ENCODE data around the gene RBP5.

GRCh38 chr12:7109572-7109920, 19.1 kb downstream of the RBP5 start:
- TF ChIP-seq, protein P1, sequence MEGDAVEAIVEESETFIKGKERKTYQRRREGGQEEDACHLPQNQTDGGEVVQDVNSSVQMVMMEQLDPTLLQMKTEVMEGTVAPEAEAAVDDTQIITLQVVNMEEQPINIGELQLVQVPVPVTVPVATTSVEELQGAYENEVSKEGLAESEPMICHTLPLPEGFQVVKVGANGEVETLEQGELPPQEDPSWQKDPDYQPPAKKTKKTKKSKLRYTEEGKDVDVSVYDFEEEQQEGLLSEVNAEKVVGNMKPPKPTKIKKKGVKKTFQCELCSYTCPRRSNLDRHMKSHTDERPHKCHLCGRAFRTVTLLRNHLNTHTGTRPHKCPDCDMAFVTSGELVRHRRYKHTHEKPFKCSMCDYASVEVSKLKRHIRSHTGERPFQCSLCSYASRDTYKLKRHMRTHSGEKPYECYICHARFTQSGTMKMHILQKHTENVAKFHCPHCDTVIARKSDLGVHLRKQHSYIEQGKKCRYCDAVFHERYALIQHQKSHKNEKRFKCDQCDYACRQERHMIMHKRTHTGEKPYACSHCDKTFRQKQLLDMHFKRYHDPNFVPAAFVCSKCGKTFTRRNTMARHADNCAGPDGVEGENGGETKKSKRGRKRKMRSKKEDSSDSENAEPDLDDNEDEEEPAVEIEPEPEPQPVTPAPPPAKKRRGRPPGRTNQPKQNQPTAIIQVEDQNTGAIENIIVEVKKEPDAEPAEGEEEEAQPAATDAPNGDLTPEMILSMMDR (IDR thresholded peaks at IDR 0.05; ENCODE audit: low read depth, low read length, missing input control) = no peak
- no peak for TF ChIP-seq REST (IDR thresholded peaks at IDR 0.05)
- no peak for TF ChIP-seq NR2F2 (IDR thresholded peaks at IDR 0.05)
- TF ChIP-seq HNF4G (IDR thresholded peaks at IDR 0.05) = no peak
- TF ChIP-seq SP1 (IDR thresholded peaks at IDR 0.05) = no peak
- no peak for TF ChIP-seq YY1 (IDR thresholded peaks at IDR 0.05)
- TF ChIP-seq HNF4A (conservative IDR thresholded peaks at IDR 0.05) = no peak
- no peak for TF ChIP-seq TAF1 (conservative IDR thresholded peaks at IDR 0.05)
- no peak for TF ChIP-seq EGR1 (IDR thresholded peaks at IDR 0.05; ENCODE audit: low read depth in 2 of 2)
- TF ChIP-seq ZBTB33 (IDR thresholded peaks at IDR 0.05) = no peak
- TF ChIP-seq FOXA1 (IDR thresholded peaks at IDR 0.05) = no peak
- TF ChIP-seq, protein P2, sequence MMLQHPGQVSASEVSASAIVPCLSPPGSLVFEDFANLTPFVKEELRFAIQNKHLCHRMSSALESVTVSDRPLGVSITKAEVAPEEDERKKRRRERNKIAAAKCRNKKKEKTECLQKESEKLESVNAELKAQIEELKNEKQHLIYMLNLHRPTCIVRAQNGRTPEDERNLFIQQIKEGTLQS (IDR thresholded peaks at IDR 0.05) = no peak

All from liver (tissue), 3 donors.